GM23338 (cell line): Measurements from ENCODE around the gene MYO5B. TPM values are rescaled to one million over a fixed set of nuclear protein-coding genes. Genes with fewer than 3 reads are reported as not detected.

Experiments used
- ATAC-seq: fragments of 200-7000 bp; cut with Tn5 transposase; 3 replicates; pipeline ENCODE4 v1.9.1; 2020
- DNase-seq: peaks from one replicate; pipeline ENCODE4 v3.0.0-alpha.2; 2015; ENCODE audit warnings: low spot score
- H2AFZ ChIP-seq: fragments of 200-600 bp; sonication (generic); 2 replicates; pipeline ENCODE4 v1.8.0; 2016; ENCODE audit warnings: antibody characterized with exemption, mild to moderate bottlenecking, moderate library complexity
- H3F3A ChIP-seq: fragments of 200-600 bp; sonication (generic); replicated peaks from 2 replicates; pipeline ENCODE4 v1.8.0; 2017; ENCODE audit warnings: antibody characterized with exemption, mixed run types, low read depth
- H3K27ac ChIP-seq: fragments of 200-600 bp; sonication (generic); 2 replicates; pipeline ENCODE4 v1.6.1; 2016; ENCODE audit warnings: low read depth
- H3K27me3 ChIP-seq: fragments of 200-600 bp; sonication (generic); 2 replicates; pipeline ENCODE4 v1.8.0; 2016; ENCODE audit warnings: mild to moderate bottlenecking, mixed run types, moderate library complexity; ENCODE audit not compliant: insufficient read depth
- H3K36me3 ChIP-seq: fragments of 200-600 bp; sonication (generic); 2 replicates; pipeline ENCODE4 v1.8.0; 2016; ENCODE audit warnings: mild to moderate bottlenecking; ENCODE audit not compliant: insufficient read depth
- H3K4me1 ChIP-seq: fragments of 200-600 bp; sonication (generic); 2 replicates; pipeline ENCODE4 v1.8.0; 2016; ENCODE audit warnings: mild to moderate bottlenecking, moderate library complexity; ENCODE audit not compliant: insufficient read depth
- H3K4me2 ChIP-seq: fragments of 200-600 bp; sonication (generic); 2 replicates; pipeline ENCODE4 v1.7.1; 2017; ENCODE audit warnings: mixed run types
- H3K4me3 ChIP-seq: fragments of 200-600 bp; sonication (generic); 2 replicates; pipeline ENCODE4 v1.6.1; 2016; ENCODE audit warnings: mixed run types
- H3K79me2 ChIP-seq: fragments of 200-600 bp; sonication (generic); replicated peaks from 2 replicates; pipeline ENCODE4 v1.8.0; 2017; ENCODE audit warnings: mild to moderate bottlenecking; ENCODE audit not compliant: insufficient read depth
- H3K9me2 ChIP-seq: fragments of 200-600 bp; sonication (generic); 2 replicates; pipeline ENCODE4 v1.8.0; 2017; ENCODE audit not compliant: insufficient read depth
- H4K20me1 ChIP-seq: fragments of 200-600 bp; sonication (generic); replicated peaks from 2 replicates; pipeline ENCODE4 v1.8.0; 2017; ENCODE audit warnings: mild to moderate bottlenecking; ENCODE audit not compliant: insufficient read depth
- H3K27ac Mint-ChIP-seq: 2 replicates; pipeline ENCODE4 v1.8.0; 2020; ENCODE audit warnings: inconsistent platforms, mild to moderate bottlenecking, moderate library complexity, mixed read lengths
- H3K27me3 Mint-ChIP-seq: 3 replicates; pipeline ENCODE4 v1.8.0; 2022; ENCODE audit warnings: low read depth, mild to moderate bottlenecking, moderate library complexity, mixed read lengths, inconsistent platforms; ENCODE audit not compliant: insufficient read depth, poor library complexity
- H3K36me3 Mint-ChIP-seq: 3 replicates; pipeline ENCODE4 v1.8.0; 2021; ENCODE audit warnings: low read depth, mild to moderate bottlenecking, inconsistent platforms, moderate library complexity, mixed read lengths
- H3K4me1 Mint-ChIP-seq: 3 replicates; pipeline ENCODE4 v1.8.0; 2020; ENCODE audit warnings: mild to moderate bottlenecking, inconsistent platforms, mixed read lengths
- H3K4me3 Mint-ChIP-seq: 3 replicates; pipeline ENCODE4 v1.8.0; 2021; ENCODE audit warnings: moderate library complexity, mild to moderate bottlenecking, inconsistent platforms, mixed read lengths
- H3K9me3 Mint-ChIP-seq: 3 replicates; pipeline ENCODE4 v1.8.0; 2020; ENCODE audit warnings: moderate library complexity, mild to moderate bottlenecking, inconsistent platforms, mixed read lengths
- CREB1 ChIP-seq: fragments of 250-450 bp; sonication (Bioruptor Pico); IDR thresholded peaks from 2 replicates; pipeline ENCODE4 v1.5.0; 2020; ENCODE audit warnings: low read depth, mild to moderate bottlenecking, moderate library complexity
- ETS1 ChIP-seq: IDR thresholded peaks from 2 replicates; pipeline ENCODE4 v1.6.1; 2016; ENCODE audit warnings: antibody characterized with exemption
- EZH2 ChIP-seq: fragments of 200-600 bp; sonication (generic); IDR thresholded peaks from one replicate; pipeline ENCODE4 v1.8.0; 2017; ENCODE audit warnings: antibody characterized with exemption, mild to moderate bottlenecking, low read depth; ENCODE audit not compliant: unreplicated experiment
- EZH2phosphoT487 ChIP-seq: fragments of 200-600 bp; sonication (generic); IDR thresholded peaks from one replicate; pipeline ENCODE4 v1.8.1; 2018; ENCODE audit warnings: antibody characterized with exemption; ENCODE audit not compliant: unreplicated experiment
- JUNB ChIP-seq: IDR thresholded peaks from one replicate; pipeline ENCODE4 v1.6.1; 2016; ENCODE audit warnings: antibody characterized with exemption; ENCODE audit not compliant: unreplicated experiment
- NANOG ChIP-seq: IDR thresholded peaks from 2 replicates; pipeline ENCODE4 v1.6.1; 2016; ENCODE audit warnings: antibody characterized with exemption, borderline replicate concordance
- POLR2AphosphoS5 ChIP-seq: IDR thresholded peaks from 2 replicates; pipeline ENCODE4 v1.6.1; 2016; ENCODE audit warnings: antibody characterized with exemption, low read depth
- STAT1 ChIP-seq: IDR thresholded peaks from one replicate; pipeline ENCODE4 v1.6.1; 2016; ENCODE audit warnings: antibody characterized with exemption; ENCODE audit not compliant: unreplicated experiment
- ZNF114 ChIP-seq: fragments of 250-450 bp; sonication (Bioruptor Pico); IDR thresholded peaks from 2 replicates; pipeline ENCODE4 v1.5.0; 2020; ENCODE audit warnings: mild to moderate bottlenecking, moderate library complexity
- ZNF331 ChIP-seq: fragments of 250-450 bp; sonication (Bioruptor Pico); IDR thresholded peaks from 2 replicates; pipeline ENCODE4 v1.5.0; 2020; ENCODE audit warnings: low read depth, mild to moderate bottlenecking, moderate library complexity
- polyA plus RNA-seq: library from polyadenylated mRNA; unstranded; fragments of >200 nt; fragmentation: Nextera tagmentation; extraction: Ambion mirVana; gene quantifications from 2 replicates; pipeline ENCODE4 v1.2.1, GENCODE V29; 2016
- total RNA-seq: library from RNA; depleted of rRNA; stranded (reverse); fragments of >200 nt; shearing (Covaris generic); gene quantifications from 2 replicates; pipeline ENCODE4 v1.2.3, GENCODE V29; 2014
- TF ChIP-seq, protein P1 (sequence below): IDR thresholded peaks from one replicate; pipeline ENCODE4 v1.6.1; 2018; ENCODE audit warnings: antibody characterized with exemption; ENCODE audit not compliant: unreplicated experiment
- TF ChIP-seq, protein P2 (sequence below): fragments of 250-450 bp; sonication (Bioruptor Pico); IDR thresholded peaks from 2 replicates; pipeline ENCODE4 v1.5.0; 2020; ENCODE audit warnings: mild to moderate bottlenecking, moderate library complexity

The MYO5B gene
- total and polyA plus RNA-seq, 2 experiments from 2014 or later, result 3.2 to 19.1 TPM

GRCh38 chr18:49907346-49907929 lies 287.5 kb downstream of the MYO5B start (continued):
- TF ChIP-seq STAT1 (no peak), POLR2AphosphoS5 (no peak), ZNF114 (CRISPR knock-in tag) (no peak), EZH2phosphoT487 (no peak), JUNB (no peak), NANOG (no peak)

GRCh38 chr18:49905771-49906170 lies 289.2 kb downstream of the MYO5B start:
- H3K27me3 Mint-ChIP-seq, result peaks cover 4% of the 10 kb centered on the region
- no peak overlapping the region for H3K4me3 Mint-ChIP-seq
- H3K27ac Mint-ChIP-seq, result no peak overlapping the region
- no peak for TF ChIP-seq ZNF114 (CRISPR knock-in tag)
- TF ChIP-seq EZH2phosphoT487, result no peak
- TF ChIP-seq NANOG, result no peak
- TF ChIP-seq, protein P1, sequence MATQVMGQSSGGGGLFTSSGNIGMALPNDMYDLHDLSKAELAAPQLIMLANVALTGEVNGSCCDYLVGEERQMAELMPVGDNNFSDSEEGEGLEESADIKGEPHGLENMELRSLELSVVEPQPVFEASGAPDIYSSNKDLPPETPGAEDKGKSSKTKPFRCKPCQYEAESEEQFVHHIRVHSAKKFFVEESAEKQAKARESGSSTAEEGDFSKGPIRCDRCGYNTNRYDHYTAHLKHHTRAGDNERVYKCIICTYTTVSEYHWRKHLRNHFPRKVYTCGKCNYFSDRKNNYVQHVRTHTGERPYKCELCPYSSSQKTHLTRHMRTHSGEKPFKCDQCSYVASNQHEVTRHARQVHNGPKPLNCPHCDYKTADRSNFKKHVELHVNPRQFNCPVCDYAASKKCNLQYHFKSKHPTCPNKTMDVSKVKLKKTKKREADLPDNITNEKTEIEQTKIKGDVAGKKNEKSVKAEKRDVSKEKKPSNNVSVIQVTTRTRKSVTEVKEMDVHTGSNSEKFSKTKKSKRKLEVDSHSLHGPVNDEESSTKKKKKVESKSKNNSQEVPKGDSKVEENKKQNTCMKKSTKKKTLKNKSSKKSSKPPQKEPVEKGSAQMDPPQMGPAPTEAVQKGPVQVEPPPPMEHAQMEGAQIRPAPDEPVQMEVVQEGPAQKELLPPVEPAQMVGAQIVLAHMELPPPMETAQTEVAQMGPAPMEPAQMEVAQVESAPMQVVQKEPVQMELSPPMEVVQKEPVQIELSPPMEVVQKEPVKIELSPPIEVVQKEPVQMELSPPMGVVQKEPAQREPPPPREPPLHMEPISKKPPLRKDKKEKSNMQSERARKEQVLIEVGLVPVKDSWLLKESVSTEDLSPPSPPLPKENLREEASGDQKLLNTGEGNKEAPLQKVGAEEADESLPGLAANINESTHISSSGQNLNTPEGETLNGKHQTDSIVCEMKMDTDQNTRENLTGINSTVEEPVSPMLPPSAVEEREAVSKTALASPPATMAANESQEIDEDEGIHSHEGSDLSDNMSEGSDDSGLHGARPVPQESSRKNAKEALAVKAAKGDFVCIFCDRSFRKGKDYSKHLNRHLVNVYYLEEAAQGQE, result no peak
- no peak for TF ChIP-seq ETS1
- TF ChIP-seq JUNB, result no peak
- no peak for TF ChIP-seq STAT1
- TF ChIP-seq EZH2, result no peak
- no peak for TF ChIP-seq ZNF331 (CRISPR knock-in tag)
- no peak for TF ChIP-seq CREB1
- TF ChIP-seq, protein P2, sequence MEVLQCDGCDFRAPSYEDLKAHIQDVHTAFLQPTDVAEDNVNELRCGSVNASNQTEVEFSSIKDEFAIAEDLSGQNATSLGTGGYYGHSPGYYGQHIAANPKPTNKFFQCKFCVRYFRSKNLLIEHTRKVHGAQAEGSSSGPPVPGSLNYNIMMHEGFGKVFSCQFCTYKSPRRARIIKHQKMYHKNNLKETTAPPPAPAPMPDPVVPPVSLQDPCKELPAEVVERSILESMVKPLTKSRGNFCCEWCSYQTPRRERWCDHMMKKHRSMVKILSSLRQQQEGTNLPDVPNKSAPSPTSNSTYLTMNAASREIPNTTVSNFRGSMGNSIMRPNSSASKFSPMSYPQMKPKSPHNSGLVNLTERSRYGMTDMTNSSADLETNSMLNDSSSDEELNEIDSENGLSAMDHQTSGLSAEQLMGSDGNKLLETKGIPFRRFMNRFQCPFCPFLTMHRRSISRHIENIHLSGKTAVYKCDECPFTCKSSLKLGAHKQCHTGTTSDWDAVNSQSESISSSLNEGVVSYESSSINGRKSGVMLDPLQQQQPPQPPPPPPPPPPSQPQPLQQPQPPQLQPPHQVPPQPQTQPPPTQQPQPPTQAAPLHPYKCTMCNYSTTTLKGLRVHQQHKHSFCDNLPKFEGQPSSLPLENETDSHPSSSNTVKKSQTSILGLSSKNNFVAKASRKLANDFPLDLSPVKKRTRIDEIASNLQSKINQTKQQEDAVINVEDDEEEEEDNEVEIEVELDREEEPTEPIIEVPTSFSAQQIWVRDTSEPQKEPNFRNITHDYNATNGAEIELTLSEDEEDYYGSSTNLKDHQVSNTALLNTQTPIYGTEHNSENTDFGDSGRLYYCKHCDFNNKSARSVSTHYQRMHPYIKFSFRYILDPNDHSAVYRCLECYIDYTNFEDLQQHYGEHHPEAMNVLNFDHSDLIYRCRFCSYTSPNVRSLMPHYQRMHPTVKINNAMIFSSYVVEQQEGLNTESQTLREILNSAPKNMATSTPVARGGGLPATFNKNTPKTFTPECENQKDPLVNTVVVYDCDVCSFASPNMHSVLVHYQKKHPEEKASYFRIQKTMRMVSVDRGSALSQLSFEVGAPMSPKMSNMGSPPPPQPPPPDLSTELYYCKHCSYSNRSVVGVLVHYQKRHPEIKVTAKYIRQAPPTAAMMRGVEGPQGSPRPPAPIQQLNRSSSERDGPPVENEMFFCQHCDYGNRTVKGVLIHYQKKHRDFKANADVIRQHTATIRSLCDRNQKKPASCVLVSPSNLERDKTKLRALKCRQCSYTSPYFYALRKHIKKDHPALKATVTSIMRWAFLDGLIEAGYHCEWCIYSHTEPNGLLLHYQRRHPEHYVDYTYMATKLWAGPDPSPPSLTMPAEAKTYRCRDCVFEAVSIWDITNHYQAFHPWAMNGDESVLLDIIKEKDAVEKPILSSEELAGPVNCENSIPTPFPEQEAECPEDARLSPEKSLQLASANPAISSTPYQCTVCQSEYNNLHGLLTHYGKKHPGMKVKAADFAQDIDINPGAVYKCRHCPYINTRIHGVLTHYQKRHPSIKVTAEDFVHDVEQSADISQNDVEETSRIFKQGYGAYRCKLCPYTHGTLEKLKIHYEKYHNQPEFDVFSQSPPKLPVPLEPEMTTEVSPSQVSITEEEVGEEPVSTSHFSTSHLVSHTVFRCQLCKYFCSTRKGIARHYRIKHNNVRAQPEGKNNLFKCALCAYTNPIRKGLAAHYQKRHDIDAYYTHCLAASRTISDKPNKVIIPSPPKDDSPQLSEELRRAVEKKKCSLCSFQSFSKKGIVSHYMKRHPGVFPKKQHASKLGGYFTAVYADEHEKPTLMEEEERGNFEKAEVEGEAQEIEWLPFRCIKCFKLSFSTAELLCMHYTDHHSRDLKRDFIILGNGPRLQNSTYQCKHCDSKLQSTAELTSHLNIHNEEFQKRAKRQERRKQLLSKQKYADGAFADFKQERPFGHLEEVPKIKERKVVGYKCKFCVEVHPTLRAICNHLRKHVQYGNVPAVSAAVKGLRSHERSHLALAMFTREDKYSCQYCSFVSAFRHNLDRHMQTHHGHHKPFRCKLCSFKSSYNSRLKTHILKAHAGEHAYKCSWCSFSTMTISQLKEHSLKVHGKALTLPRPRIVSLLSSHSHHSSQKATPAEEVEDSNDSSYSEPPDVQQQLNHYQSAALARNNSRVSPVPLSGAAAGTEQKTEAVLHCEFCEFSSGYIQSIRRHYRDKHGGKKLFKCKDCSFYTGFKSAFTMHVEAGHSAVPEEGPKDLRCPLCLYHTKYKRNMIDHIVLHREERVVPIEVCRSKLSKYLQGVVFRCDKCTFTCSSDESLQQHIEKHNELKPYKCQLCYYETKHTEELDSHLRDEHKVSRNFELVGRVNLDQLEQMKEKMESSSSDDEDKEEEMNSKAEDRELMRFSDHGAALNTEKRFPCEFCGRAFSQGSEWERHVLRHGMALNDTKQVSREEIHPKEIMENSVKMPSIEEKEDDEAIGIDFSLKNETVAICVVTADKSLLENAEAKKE (CRISPR knock-in tag), result no peak

More at GRCh38 chr18:49905771-49906170, 289.2 kb downstream of the MYO5B start:
- Histone ChIP-seq H3K4me3 (no peak overlapping the region), H3K36me3 (no peaks in the 10 kb centered on the region), H3K79me2 (no peaks in the 10 kb centered on the region), H4K20me1 (no peaks in the 10 kb centered on the region), H2AFZ (no peak overlapping the region), H3F3A (no peaks in the 10 kb centered on the region), H3K9me2 (no peaks in the 10 kb centered on the region), H3K4me1 (no peaks in the 10 kb centered on the region), H3K27me3 (no peaks in the 10 kb centered on the region), H3K4me2 (no peak overlapping the region), H3K27ac (no peak overlapping the region)
- ATAC-seq, result no peak
- Mint-ChIP-seq H3K4me1 (peaks cover 6% of the 10 kb centered on the region), H3K36me3 (peaks cover 9% of the 10 kb centered on the region; the same call in 2 of the 3 replicates), H3K9me3 (no peaks in the 10 kb centered on the region; the same call in 2 of the 3 replicates)
- no peak for DNase-seq
